GM18511 (cell line): ENCODE data around the gene MUC12.
"Not testable (repeated sequence)": the region's sequence is repeated elsewhere in the genome, so short reads cannot be mapped to it uniquely, and the experiment has no call there.

Experiments
- ATAC-seq: cut with Tn5 transposase; IDR thresholded peaks from one replicate; pipeline ENCODE4 v1.9.1; 2021; ENCODE audit warnings: mild to moderate bottlenecking, moderate library complexity; ENCODE audit not compliant: unreplicated experiment

MUC12 gene

DNA sequence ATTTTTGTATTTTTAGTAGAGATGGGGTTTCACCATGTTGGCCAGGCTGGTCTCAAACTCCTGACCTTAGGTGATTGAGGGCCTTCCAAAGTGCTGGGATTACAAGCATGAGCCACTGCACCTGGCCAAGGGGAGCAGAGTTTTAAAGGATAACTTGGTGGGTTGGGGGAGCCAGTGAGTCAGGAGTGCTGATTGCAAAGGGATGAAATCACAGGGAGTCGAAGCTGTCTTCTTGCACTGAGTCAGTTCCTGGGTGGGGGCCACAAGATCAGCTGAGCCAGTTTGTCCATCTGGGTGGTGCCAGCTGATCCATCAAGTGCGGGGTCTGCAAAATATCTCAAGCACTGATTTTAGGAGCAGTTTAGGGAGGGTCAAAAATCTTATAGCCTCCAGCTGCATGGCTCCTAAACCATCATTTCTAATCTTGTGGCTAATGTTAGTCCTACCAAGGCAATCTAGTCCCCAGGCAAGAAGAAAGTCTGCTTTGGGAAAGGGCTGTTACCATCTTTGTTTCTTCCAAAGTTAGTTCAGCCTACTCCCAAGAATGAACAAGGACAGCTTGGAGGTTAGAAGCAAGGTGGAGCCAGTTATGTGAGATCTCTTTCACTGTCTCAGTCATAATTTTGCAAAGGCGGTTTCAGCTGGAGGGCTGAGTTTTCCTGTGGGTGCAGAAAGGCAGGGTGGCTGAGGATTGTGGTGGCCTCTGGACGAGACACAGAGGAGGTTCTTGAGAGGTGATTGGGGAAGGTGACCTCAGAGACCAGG lies 15.8 kb downstream of the MUC12 start:
- ATAC-seq = not testable (repeated sequence)

DNA sequence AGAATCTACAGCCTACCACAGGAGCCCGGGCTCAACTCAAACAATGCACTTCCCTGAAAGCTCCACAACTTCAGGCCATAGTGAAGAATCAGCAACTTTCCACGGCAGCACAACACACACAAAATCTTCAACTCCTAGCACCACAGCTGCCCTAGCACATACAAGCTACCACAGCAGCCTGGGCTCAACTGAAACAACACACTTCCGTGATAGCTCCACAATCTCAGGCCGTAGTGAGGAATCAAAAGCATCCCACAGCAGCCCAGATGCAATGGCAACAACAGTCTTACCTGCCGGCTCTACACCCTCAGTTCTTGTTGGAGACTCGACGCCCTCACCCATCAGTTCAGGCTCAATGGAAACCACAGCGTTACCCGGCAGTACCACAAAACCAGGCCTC lies 22.3 kb downstream of the MUC12 start:
- ATAC-seq = no peak

DNA sequence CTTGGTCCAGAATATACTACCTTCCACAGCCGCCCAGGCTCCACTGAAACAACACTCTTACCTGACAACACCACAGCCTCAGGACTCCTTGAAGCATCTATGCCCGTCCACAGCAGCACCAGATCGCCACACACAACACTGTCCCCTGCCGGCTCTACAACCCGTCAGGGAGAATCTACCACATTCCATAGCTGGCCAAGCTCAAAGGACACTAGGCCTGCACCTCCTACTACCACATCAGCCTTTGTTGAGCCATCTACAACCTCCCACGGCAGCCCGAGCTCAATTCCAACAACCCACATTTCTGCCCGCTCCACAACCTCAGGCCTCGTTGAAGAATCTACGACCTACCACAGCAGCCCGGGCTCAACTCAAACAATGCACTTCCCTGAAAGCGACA lies 22.9 kb downstream of the MUC12 start:
- ATAC-seq = not testable (repeated sequence)

DNA sequence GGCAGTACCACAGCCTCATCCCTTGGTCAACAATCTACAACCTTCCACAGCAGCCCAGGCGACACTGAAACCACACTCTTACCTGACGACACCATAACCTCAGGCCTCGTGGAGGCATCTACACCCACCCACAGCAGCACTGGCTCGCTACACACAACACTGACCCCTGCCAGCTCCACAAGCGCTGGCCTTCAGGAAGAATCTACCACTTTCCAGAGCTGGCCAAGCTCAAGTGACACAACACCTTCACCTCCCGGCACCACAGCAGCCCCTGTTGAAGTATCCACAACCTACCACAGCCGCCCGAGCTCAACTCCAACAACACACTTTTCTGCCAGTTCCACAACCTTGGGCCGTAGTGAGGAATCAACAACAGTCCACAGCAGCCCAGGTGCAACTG lies 25.3 kb downstream of the MUC12 start:
- not testable (repeated sequence) for ATAC-seq

DNA sequence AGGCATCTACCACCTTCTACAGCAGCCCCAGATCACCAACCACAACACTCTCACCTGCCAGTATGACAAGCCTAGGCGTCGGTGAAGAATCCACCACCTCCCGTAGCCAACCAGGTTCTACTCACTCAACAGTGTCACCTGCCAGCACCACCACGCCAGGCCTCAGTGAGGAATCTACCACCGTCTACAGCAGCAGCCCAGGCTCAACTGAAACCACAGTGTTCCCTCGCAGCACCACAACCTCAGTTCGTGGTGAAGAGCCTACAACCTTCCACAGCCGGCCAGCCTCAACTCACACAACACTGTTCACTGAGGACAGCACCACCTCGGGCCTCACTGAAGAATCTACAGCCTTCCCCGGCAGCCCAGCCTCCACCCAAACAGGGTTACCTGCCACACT lies 29.2 kb downstream of the MUC12 start:
- not testable (repeated sequence) for ATAC-seq

DNA sequence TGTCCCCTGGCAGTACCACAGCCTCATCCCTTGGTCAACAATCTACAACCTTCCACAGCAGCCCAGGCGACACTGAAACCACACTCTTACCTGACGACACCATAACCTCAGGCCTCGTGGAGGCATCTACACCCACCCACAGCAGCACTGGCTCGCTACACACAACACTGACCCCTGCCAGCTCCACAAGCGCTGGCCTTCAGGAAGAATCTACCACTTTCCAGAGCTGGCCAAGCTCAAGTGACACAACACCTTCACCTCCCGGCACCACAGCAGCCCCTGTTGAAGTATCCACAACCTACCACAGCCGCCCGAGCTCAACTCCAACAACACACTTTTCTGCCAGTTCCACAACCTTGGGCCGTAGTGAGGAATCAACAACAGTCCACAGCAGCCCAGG lies 30.0 kb downstream of the MUC12 start:
- ATAC-seq = not testable (repeated sequence)

DNA sequence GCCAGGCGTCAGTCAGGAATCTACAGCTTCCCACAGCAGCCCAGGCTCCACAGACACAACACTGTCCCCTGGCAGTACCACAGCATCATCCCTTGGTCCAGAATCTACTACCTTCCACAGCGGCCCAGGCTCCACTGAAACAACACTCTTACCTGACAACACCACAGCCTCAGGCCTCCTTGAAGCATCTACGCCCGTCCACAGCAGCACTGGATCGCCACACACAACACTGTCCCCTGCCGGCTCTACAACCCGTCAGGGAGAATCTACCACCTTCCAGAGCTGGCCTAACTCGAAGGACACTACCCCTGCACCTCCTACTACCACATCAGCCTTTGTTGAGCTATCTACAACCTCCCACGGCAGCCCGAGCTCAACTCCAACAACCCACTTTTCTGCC lies 30.7 kb downstream of the MUC12 start:
- ATAC-seq = not testable (repeated sequence)

DNA sequence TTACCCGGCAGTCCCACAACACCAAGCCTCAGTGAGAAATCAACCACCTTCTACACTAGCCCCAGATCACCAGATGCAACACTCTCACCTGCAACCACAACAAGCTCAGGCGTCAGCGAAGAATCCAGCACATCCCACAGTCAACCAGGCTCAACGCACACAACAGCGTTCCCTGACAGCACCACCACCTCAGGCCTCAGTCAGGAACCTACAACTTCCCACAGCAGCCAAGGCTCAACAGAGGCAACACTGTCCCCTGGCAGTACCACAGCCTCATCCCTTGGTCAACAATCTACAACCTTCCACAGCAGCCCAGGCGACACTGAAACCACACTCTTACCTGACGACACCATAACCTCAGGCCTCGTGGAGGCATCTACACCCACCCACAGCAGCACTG lies 33.0 kb downstream of the MUC12 start:
- not testable (repeated sequence) for ATAC-seq

DNA sequence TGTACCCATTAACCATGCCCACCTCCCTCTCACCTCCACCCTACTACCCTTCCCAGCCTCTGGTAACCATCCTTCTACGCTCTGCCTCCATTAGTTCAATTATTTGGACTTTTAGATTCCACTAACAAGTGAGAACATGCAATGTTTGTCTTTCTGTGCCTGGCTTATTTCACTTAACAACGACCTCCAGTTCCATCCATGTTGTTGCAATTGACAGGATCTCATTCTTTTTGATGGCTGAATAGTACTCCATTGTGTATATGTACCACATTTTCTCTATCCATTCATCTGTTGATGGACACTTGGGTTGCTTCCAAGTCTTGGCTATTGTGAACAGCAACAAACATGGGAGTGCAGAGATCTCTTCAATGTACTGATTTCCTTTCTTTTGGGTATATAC lies 38.0 kb downstream of the MUC12 start:
- ATAC-seq = not testable (repeated sequence)

DNA sequence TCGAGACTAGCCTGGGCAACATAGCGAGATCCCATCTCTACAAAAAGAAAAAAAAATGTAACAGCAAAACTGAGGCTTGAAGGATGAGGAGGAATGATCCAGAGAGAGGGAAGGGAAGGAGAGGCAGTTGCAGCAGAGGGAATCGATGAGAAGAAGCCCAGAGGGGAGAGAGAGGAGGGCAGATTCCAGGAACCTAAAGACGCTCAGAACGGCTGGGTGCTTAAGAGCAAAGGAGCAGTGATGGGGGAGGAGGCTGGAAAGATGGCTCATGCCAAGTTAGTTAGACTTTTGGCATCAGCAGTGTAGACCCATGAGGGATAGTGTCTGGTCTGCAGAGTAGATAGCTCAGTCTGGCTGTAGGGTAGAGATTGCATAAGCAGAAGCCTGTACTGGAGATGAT lies 40.3 kb downstream of the MUC12 start:
- no peak for ATAC-seq

DNA sequence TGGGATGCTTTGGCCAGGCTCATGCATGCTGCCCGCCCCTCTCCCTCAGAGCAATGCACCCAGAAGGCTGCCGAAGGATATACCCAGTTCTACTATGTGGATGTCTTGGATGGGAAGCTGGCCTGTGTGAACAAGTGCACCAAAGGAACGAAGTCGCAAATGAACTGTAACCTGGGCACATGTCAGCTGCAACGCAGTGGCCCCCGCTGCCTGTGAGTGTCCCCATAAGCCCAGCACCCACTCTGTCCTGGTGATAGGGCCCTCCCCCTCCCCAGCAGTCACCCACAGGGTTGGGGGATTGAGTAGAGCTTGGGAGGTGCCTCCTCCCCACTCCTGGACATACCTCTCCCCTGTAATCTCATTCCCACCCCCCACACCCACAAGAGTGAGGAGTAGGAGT lies 43.6 kb downstream of the MUC12 start:
- no peak for ATAC-seq

DNA sequence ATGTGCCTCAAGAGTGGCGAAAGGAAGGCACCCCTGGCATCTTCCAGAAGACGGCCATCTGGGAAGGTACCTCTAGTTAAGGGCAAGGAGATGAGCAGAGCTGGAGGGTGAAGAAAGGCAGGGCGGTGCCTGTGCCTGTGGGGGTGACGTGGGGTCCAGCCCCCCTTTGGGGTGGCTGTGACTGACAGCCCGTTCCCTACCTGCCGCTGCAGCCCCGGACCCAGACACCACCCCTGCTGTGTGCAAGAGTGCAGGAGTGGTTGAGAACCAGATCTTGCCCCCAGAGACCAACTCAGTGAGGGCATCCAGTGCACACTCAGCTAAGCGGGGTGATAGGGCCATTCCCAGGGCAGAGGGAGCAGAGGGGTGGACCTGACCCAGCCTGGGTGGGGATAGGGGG lies 46.3 kb downstream of the MUC12 start:
- ATAC-seq = no peak

DNA sequence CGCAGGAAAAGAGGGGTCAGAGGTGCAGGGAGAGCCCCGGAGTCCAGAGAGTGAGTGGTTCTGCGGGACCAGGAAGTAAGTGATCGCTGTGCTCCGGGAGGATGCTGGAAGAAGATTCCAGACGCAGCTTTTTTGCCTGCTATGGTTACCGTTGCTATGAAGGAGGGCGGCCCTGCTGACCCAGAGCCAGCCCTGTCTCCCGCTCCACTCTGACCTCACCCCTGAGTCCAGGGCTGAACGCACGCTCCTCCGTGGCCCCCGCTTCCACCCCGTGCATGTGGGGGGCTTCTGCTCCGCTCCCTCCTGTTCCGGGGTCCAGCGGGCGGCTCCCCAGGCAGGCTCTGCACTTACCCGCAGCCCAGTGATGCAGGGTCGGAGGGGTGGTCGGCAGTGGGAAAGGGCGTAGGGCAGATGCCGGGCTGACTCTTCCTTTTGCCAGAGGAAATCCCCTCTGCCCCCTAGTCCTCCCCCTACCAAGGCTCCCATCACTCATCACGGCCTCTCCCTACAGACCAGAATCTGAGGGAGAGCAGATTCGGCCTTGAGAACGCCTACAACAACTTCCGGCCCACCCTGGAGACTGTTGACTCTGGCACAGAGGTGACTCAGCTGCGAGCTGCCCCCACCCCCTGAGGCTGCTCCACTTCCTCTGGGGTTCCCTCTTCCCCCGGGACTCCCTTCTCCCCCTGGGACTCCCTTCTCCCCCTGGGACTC lies 47.9 kb downstream of the MUC12 start:
- ATAC-seq = peak; percentile 86

DNA sequence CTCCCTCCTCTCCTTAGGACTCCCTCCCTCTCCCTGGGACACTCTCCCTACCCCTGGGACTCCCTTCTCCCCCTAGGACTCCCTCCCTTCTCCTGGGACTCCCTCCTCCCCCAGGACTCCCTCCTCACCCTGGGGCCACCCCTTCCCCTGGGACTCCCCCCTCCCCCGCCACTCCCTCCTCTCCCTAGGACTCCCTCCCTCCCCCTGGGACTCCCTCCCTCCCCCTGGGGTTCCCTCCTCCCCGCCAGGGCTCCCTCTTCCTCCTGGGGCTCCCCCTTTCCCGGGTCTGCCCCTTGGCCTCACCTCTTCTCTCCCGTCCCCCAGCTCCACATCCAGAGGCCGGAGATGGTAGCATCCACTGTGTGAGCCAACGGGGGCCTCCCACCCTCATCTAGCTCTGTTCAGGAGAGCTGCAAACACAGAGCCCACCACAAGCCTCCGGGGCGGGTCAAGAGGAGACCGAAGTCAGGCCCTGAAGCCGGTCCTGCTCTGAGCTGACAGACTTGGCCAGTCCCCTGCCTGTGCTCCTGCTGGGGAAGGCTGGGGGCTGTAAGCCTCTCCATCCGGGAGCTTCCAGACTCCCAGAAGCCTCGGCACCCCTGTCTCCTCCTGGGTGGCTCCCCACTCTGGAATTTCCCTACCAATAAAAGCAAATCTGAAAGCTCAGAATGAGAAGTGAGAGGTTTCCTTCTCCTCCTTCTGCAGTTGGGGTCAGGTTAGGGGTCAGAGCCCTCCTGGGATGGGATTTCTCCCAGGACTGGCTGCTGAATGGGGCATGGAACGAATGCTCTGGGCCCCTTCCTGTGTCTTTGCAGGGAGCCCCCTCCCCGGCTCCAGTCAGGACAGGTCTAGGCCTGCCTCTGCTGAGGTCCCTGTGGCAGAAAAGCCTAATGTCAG lies 49.2 kb downstream of the MUC12 start:
- ATAC-seq = no peak

DNA sequence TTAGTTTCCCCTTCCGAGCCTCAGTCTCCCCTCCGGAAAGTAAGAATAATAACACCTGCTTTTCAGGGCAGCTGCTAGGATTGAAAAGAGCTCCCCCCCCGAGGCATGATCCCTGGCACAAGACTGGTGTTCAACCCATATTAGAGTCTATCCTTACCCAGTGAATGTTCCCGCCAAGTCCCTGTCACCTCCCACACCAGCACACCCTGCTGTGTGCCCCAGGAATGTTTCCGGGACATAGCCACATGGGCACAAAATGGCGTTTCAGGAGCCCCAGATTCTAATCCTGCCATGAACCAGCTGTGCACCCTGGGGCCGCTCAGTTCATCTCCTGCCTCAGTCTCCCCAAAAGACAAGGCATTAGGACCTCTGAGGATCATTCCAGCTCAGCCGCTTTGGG lies 51.1 kb downstream of the MUC12 start:
- no peak for ATAC-seq

DNA sequence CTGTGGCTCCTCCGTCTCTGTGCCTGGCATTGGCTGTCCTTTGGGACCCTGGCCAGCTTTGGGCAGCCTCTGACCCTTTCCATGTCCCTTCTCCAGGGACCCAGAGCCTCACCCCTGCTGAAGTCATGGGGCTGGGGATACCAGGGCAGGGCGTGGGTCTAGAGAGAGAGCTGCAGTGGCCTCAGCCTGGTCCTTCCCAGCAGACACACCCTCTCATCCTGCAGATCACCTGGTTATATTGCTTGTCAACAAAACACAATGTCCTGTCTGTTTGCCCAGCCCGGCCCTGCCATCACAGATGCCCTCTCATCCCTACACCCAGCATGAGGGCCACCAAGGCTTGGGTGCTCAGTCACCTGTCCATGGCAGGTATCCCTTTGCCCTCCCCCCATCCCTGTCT lies 52.3 kb downstream of the MUC12 start:
- ATAC-seq = no peak

DNA sequence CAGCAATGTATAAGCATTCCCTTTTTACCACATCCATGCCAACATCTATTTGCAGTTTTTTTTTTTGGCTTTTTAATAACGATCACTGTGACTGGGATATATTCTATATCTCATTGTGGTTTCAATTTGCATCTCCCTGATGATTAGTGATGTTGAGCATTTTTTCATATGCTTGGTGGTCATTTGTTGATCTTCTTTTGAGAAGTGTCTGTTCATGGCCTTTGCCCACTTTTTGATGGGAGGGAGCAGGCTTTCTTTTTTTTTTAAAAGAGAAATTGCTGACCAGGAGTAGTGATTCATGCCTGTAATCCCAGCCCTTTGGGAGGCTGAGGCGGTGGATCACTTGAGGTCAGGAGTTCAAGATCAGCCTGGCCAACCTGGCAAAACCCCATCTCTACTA lies 54.5 kb downstream of the MUC12 start:
- no peak for ATAC-seq

DNA sequence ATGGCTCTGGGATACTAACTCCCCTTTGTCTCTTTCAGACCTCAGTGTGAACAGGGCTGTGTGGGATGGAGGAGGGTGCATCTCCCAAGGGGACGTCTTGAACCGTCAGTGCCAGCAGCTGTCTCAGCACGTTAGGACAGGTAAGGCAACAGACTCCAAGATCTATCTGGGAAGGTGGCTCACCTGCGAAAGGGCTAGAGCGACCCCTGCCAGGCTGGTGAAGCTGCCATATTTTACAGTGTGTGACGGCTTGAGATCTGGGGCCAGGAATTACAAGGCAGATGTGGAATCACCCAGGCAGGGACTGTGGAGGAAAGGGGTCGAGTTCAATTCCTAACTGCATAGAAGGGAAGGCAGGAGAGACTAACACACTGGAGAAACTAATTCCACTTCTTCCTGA lies 61.7 kb downstream of the MUC12 start:
- no peak for ATAC-seq

DNA sequence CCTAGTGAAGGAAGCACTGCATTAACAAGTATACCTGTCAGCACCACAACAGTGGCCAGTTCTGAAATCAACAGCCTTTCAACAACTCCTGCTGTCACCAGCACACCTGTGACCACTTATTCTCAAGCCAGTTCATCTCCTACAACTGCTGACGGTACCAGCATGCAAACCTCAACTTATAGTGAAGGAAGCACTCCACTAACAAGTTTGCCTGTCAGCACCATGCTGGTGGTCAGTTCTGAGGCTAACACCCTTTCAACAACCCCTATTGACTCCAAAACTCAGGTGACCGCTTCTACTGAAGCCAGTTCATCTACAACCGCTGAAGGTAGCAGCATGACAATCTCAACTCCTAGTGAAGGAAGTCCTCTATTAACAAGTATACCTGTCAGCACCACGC lies 66.6 kb downstream of the MUC12 start:
- no peak for ATAC-seq

DNA sequence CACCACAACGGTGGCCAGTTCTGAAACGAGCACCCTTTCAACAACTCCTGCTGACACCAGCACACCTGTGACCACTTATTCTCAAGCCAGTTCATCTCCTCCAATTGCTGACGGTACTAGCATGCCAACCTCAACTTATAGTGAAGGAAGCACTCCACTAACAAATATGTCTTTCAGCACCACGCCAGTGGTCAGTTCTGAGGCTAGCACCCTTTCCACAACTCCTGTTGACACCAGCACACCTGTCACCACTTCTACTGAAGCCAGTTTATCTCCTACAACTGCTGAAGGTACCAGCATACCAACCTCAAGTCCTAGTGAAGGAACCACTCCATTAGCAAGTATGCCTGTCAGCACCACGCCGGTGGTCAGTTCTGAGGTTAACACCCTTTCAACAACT lies 71.9 kb downstream of the MUC12 start:
- not testable (repeated sequence) for ATAC-seq

DNA sequence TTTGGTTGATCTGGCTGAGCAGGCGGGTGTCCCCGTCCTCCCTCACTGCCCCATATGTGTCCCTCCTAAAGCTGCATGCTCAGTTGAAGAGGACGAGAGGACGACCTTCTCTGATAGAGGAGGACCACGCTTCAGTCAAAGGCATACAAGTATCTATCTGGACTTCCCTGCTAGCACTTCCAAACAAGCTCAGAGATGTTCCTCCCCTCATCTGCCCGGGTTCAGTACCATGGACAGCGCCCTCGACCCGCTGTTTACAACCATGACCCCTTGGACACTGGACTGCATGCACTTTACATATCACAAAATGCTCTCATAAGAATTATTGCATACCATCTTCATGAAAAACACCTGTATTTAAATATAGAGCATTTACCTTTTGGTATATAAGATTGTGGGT lies 89.0 kb downstream of the MUC12 start:
- no peak for ATAC-seq

DNA sequence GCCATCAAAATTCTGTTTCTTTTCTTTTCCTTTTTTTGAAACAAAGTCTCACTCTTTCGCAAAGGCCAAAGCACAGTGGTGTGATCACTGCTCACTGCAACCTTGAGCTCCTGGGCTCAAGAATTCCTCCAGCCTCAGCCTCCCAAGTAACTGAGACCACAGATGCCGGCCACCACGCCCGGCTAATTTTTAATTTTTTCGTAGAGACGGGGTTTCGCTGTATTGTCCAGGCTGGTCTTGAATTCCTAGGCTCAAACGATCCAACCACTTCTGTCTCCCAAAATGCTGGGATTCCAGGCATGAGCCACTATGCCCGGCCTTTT lies 90.2 kb downstream of the MUC12 start:
- ATAC-seq = no peak
